HG03571 (cell line): ENCODE results near the gene NFKBIL1.
"Not testable (repeated sequence)": the region's sequence is repeated elsewhere in the genome, so short reads cannot be mapped to it uniquely, and the experiment has no call there.

Source experiments
- ATAC-seq: cut with Tn5 transposase; IDR thresholded peaks from one replicate; pipeline ENCODE4 v1.9.1; 2021; ENCODE audit not compliant: unreplicated experiment

NFKBIL1 gene

DNA sequence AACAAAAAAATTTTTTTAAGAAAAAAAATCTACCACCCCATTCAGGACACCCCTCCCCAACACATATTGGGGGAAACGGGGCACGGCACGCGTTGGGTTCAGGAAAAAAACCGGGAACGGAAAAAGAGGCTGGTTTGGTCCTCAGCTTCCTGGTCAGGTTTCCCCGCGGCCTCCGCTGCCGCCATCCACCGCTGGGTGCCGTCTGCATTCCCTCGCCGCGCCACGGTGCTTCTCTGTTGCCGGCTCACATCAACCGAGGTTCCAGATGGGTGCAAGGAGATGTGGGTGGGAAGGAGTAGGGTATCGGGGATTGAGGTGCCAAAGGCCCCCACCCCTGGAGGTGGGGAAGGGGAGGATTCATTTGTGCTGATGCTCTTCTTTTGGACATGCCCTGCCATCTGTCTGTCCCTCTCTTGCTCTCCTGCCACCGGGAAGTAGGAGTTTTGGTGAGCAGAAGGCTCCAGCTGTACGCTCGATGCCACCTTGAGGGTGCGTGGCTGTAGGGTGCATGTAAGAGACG lies 12.8 kb upstream of the NFKBIL1 start:
- ATAC-seq: no peak

- no peak for ATAC-seq
These were observed 11.7 kb upstream of the NFKBIL1 start for GRCh38 chr6:31535538-31536324.

GRCh38 chr6:31538805-31539400 lies 8.5 kb upstream of the NFKBIL1 start:
- ATAC-seq: no peak

DNA sequence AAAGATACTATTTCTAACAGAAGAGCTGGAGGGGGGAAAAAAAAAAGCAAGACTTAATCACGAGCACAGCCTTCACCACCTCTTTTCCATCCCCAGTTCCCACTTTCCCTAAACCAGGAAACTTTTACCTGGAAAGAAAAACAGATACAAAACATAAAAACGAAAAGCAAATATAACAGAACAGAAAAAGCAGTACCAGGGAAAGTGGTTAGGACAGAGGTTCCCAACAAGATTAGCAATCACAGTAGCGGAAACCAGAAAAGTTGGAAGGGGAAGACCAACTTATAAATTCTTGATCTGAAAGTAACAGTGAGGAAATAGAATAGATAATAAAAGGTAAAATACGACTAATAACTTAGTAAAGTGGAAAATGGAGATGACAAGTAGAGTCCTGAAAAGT lies 6.8 kb upstream of the NFKBIL1 start:
- ATAC-seq: no peak

GRCh38 chr6:31541059-31541657 lies 6.2 kb upstream of the NFKBIL1 start:
- peak; percentile 6 for ATAC-seq

DNA sequence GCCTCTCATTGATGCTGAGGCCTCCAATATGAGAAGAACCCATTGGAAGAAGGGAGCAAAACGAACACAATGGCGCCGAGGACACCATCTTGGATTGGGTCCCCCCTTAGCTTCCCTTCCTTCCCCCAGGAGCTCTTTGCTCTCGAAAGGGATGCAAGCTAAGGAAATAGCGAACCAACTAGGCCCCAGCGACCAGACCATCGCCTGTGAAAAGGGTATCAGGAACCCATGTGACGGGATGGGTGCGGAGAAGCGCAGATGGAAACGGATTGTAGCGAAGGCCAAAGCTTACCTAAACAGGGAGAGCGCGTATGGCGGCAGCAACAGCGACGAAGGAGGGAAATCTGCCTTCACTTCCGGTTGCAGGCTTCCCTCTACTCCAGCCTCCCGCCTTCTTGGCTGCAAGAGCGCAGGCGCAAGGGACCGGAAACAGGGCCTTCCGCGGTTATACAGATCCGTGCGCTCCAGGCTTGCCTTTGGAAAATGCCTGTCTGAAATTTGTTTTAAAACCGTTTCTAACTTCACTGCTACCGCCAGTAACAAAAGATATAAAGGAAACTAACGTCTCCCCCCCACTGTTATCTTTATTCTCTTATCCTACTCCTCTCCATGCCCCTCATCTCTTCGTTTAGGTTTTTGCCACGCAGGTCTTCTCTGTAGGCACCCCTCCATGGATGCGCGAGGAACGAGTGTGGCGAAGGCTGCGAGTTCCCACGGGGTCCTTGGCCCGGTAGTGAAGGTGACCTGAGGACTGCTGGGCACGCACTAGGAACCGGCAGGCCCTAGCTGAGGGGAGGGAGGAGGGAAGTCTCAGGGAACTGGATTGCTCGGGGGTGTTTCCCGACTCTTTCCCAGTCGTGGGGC lies 5.5 kb upstream of the NFKBIL1 start, which contains the start of gene DDX39B:
Gene DDX39B (minus strand): TSS at position 346 of the 864 bp plus-strand sequence. CDS start 1,471 bp downstream, outside the sequence.
- peak; percentile 54 for ATAC-seq

GRCh38 chr6:31543639-31544038 lies 3.8 kb upstream of the NFKBIL1 start:
- no peak for ATAC-seq

GRCh38 chr6:31544676-31545075 lies 2.7 kb upstream of the NFKBIL1 start:
- ATAC-seq: no peak

- no peak for ATAC-seq
These were observed 2.1 kb upstream of the NFKBIL1 start for GRCh38 chr6:31545291-31545690.

GRCh38 chr6:31546339-31546957 lies 960 bp upstream of the NFKBIL1 start, which contains the start of gene ATP6V1G2:
Gene ATP6V1G2, minus strand, starts transcription at chr6:31546608. Its CDS starts 49 bp downstream, at chr6:31546559.
- peak; percentile 46 for ATAC-seq

- ATAC-seq: no peak
These were observed 527 bp downstream of the NFKBIL1 start for GRCh38 chr6:31547727-31548543.

- ATAC-seq: no peak
These were observed 1.1 kb downstream of the NFKBIL1 start for GRCh38 chr6:31548544-31548873.

DNA sequence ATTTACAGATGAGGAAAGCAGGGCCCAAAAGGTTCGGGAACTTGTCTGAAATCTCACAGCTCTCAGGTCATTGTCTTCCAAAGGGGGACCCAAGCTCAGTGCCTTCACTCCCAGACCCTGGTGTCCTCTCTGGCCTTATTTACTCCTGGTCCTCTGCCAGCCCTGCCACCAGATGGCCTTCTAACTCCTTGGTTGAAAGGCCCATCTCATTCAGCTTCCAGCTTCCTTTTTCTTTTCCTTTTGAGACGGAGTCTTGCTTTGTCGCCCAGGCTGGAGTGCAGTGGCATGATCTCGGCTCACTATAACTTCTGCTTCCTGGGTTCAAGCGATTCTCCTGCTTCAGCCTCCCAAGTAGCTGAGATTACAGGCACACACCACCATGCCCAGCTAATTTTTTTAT lies 4.0 kb downstream of the NFKBIL1 start:
- not testable (repeated sequence) for ATAC-seq

DNA sequence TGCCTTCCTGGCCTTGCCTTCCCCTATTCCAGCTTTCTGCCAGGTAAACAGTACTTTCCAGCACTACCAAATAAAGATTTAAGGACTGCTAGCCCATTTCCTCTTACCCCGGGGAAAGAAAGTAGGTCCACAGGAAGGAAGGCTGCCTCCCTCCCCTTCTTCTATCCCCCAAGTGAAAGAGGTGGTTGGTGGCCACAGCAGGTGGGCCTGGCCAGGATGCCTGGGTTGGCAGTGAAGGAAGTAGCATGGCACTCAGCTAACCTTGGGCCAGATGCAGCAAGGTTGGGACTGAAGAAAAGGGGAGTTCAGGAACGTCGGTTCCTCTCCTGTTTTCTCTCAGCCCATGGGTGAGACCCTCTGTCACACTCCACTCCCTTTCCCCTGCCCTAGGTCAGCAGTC lies 8.9 kb downstream of the NFKBIL1 start:
- no peak for ATAC-seq

- no peak for ATAC-seq
These were observed 10.3 kb downstream of the NFKBIL1 start for GRCh38 chr6:31557443-31558317.

DNA sequence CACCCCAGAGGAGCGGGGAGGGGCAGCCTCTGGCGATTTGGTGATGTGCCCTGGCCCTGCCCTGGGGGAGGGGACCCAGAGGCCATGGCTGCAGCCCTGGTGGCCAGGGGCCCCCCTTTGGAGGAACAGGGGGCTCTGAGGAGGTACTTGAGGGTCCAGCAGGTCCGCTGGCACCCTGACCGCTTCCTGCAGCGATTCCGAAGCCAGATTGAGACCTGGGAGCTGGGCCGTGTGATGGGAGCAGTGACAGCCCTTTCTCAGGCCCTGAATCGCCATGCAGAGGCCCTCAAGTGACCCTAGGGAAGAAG lies 10.9 kb downstream of the NFKBIL1 start:
- ATAC-seq: no peak

GRCh38 chr6:31558631-31559500 lies 11.5 kb downstream of the NFKBIL1 start:
- no peak for ATAC-seq

DNA sequence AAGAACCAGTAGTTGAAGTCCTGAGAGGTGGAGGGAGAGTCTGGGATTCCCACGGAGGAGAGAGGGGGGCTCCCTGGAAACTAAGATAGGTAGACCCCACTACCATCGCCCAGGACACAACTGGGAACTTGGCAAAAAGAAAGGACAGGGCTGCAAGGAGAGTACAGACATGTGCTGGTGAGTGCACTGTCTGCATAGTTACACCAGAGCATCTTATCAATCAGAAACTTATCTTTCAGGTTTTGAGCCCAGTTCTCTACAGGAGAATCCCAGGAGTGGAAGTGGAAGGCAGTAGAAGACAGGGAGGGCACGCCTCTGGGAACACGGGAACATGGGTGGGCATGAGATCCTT lies 12.2 kb downstream of the NFKBIL1 start:
- ATAC-seq: peak; percentile 1
